ENCODE results near the gene ACSL5.

GRCh38 chr10:112360308-112361270 is 13.3 kb upstream of the ACSL5 start:
- TF ChIP-seq, protein P1, sequence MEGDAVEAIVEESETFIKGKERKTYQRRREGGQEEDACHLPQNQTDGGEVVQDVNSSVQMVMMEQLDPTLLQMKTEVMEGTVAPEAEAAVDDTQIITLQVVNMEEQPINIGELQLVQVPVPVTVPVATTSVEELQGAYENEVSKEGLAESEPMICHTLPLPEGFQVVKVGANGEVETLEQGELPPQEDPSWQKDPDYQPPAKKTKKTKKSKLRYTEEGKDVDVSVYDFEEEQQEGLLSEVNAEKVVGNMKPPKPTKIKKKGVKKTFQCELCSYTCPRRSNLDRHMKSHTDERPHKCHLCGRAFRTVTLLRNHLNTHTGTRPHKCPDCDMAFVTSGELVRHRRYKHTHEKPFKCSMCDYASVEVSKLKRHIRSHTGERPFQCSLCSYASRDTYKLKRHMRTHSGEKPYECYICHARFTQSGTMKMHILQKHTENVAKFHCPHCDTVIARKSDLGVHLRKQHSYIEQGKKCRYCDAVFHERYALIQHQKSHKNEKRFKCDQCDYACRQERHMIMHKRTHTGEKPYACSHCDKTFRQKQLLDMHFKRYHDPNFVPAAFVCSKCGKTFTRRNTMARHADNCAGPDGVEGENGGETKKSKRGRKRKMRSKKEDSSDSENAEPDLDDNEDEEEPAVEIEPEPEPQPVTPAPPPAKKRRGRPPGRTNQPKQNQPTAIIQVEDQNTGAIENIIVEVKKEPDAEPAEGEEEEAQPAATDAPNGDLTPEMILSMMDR (IDR thresholded peaks at IDR 0.05): no peak
- no peak for TF ChIP-seq POLR2A (IDR thresholded peaks at IDR 0.05)

Measured in lower leg skin (tissue), 3 donors.